ENCODE data around the gene PSIP1.
"Not testable (repeated sequence)": the region's sequence is repeated elsewhere in the genome, so short reads cannot be mapped to it uniquely, and the experiment has no call there.

The PSIP1 gene

GRCh38 chr9:15510789-15511575, at the start of gene PSIP1:
Gene PSIP1 (minus strand): TSS chr9:15510970. CDS start chr9:15510188, 782 bp downstream.
- H3K27me3 ChIP-seq (ENCODE audit: control insufficient read depth, insufficient read depth, low read length): no peaks in the 10 kb centered on the region
- peak within 1 kb of the TSS; percentile 95 for H3K4me3 ChIP-seq (ENCODE audit: low read length)
- no peaks in the 10 kb centered on the region for H3K4me1 ChIP-seq (ENCODE audit: control insufficient read depth, insufficient read depth, low read length)
- no peaks in the 10 kb centered on the region for H3K36me3 ChIP-seq (ENCODE audit: control insufficient read depth, insufficient read depth, low read length)
- H3K9me3 ChIP-seq (ENCODE audit: control insufficient read depth, low read length): no peaks in the 10 kb centered on the region
- H3K9ac ChIP-seq (ENCODE audit: low read length): peak within 1 kb of the TSS; percentile 89

- no peaks in the 10 kb centered on the region for H3K27me3 ChIP-seq (ENCODE audit: control insufficient read depth, insufficient read depth, low read length)
- peak overlapping the region; percentile 87 for H3K9ac ChIP-seq (ENCODE audit: low read length)
- H3K9me3 ChIP-seq (ENCODE audit: control insufficient read depth, low read length): no peaks in the 10 kb centered on the region
- no peaks in the 10 kb centered on the region for H3K36me3 ChIP-seq (ENCODE audit: control insufficient read depth, insufficient read depth, low read length)
- no peaks in the 10 kb centered on the region for H3K4me1 ChIP-seq (ENCODE audit: control insufficient read depth, insufficient read depth, low read length)
- peak overlapping the region; percentile 100 for H3K4me3 ChIP-seq (ENCODE audit: low read length)
Measured at GRCh38 chr9:15553528-15553898, 42.7 kb upstream of the PSIP1 start.

GRCh38 chr9:15552636-15553527, 42.1 kb upstream of the PSIP1 start, which contains the start of gene CCDC171:
Gene CCDC171 (plus strand): TSS chr9:15553043. CDS start chr9:15564089, 11,046 bp downstream.
- H3K27me3 ChIP-seq (ENCODE audit: control insufficient read depth, insufficient read depth, low read length): no peaks in the 10 kb centered on the region

GRCh38 chr9:15549611-15550010, 38.8 kb upstream of the PSIP1 start:
- Histone ChIP-seq H3K9ac (ENCODE audit: low read length) (no peak overlapping the region), H3K36me3 (ENCODE audit: control insufficient read depth, insufficient read depth, low read length) (no peaks in the 10 kb centered on the region), H3K4me1 (ENCODE audit: control insufficient read depth, insufficient read depth, low read length) (no peaks in the 10 kb centered on the region), H3K9me3 (ENCODE audit: control insufficient read depth, low read length) (no peaks in the 10 kb centered on the region), H3K4me3 (ENCODE audit: low read length) (no peak overlapping the region), H3K27me3 (ENCODE audit: control insufficient read depth, insufficient read depth, low read length) (no peaks in the 10 kb centered on the region)

More at GRCh38 chr9:15552636-15553527, 42.1 kb upstream of the PSIP1 start, which contains the start of gene CCDC171:
- no peaks in the 10 kb centered on the region for H3K36me3 ChIP-seq (ENCODE audit: control insufficient read depth, insufficient read depth, low read length)
- H3K4me1 ChIP-seq (ENCODE audit: control insufficient read depth, insufficient read depth, low read length): no peaks in the 10 kb centered on the region
- H3K9ac ChIP-seq (ENCODE audit: low read length): peak within 1 kb of the TSS; percentile 87
- peak within 1 kb of the TSS; percentile 100 for H3K4me3 ChIP-seq (ENCODE audit: low read length)
- H3K9me3 ChIP-seq (ENCODE audit: control insufficient read depth, low read length): no peaks in the 10 kb centered on the region

GRCh38 chr9:15543047-15543813, 32.5 kb upstream of the PSIP1 start:
- H3K4me3 ChIP-seq (ENCODE audit: low read length): no peak overlapping the region
- H3K27me3 ChIP-seq (ENCODE audit: control insufficient read depth, insufficient read depth, low read length): no peaks in the 10 kb centered on the region
- no peak overlapping the region for H3K9ac ChIP-seq (ENCODE audit: low read length)
- H3K36me3 ChIP-seq (ENCODE audit: control insufficient read depth, insufficient read depth, low read length): no peaks in the 10 kb centered on the region
- H3K4me1 ChIP-seq (ENCODE audit: control insufficient read depth, insufficient read depth, low read length): no peaks in the 10 kb centered on the region
- no peaks in the 10 kb centered on the region for H3K9me3 ChIP-seq (ENCODE audit: control insufficient read depth, low read length)

- Histone ChIP-seq H3K27me3 (ENCODE audit: control insufficient read depth, insufficient read depth, low read length) (no peaks in the 10 kb centered on the region), H3K36me3 (ENCODE audit: control insufficient read depth, insufficient read depth, low read length) (no peaks in the 10 kb centered on the region), H3K9me3 (ENCODE audit: control insufficient read depth, low read length) (no peaks in the 10 kb centered on the region), H3K4me3 (ENCODE audit: low read length) (no peak overlapping the region), H3K9ac (ENCODE audit: low read length) (no peak overlapping the region), H3K4me1 (ENCODE audit: control insufficient read depth, insufficient read depth, low read length) (no peaks in the 10 kb centered on the region)
Measured at GRCh38 chr9:15542624-15543023, 31.9 kb upstream of the PSIP1 start.

GRCh38 chr9:15541872-15542271, 31.1 kb upstream of the PSIP1 start:
- no peak overlapping the region for H3K4me3 ChIP-seq (ENCODE audit: low read length)
- H3K4me1 ChIP-seq (ENCODE audit: control insufficient read depth, insufficient read depth, low read length): no peaks in the 10 kb centered on the region
- no peaks in the 10 kb centered on the region for H3K9me3 ChIP-seq (ENCODE audit: control insufficient read depth, low read length)
- H3K27me3 ChIP-seq (ENCODE audit: control insufficient read depth, insufficient read depth, low read length): no peaks in the 10 kb centered on the region
- H3K9ac ChIP-seq (ENCODE audit: low read length): no peak overlapping the region
- no peaks in the 10 kb centered on the region for H3K36me3 ChIP-seq (ENCODE audit: control insufficient read depth, insufficient read depth, low read length)

GRCh38 chr9:15531380-15531779, 20.6 kb upstream of the PSIP1 start:
- Histone ChIP-seq H3K27me3 (ENCODE audit: control insufficient read depth, insufficient read depth, low read length) (no peaks in the 10 kb centered on the region), H3K4me1 (ENCODE audit: control insufficient read depth, insufficient read depth, low read length) (no peaks in the 10 kb centered on the region), H3K9ac (ENCODE audit: low read length) (no peak overlapping the region), H3K9me3 (ENCODE audit: control insufficient read depth, low read length) (no peaks in the 10 kb centered on the region), H3K36me3 (ENCODE audit: control insufficient read depth, insufficient read depth, low read length) (no peaks in the 10 kb centered on the region), H3K4me3 (ENCODE audit: low read length) (no peak overlapping the region)

GRCh38 chr9:15529566-15530324, 19.0 kb upstream of the PSIP1 start:
- no peaks in the 10 kb centered on the region for H3K27me3 ChIP-seq (ENCODE audit: control insufficient read depth, insufficient read depth, low read length)
- no peak overlapping the region for H3K9ac ChIP-seq (ENCODE audit: low read length)
- H3K36me3 ChIP-seq (ENCODE audit: control insufficient read depth, insufficient read depth, low read length): no peaks in the 10 kb centered on the region
- H3K9me3 ChIP-seq (ENCODE audit: control insufficient read depth, low read length): no peaks in the 10 kb centered on the region
- H3K4me3 ChIP-seq (ENCODE audit: low read length): no peak overlapping the region
- H3K4me1 ChIP-seq (ENCODE audit: control insufficient read depth, insufficient read depth, low read length): no peaks in the 10 kb centered on the region

GRCh38 chr9:15527035-15527434, 16.3 kb upstream of the PSIP1 start:
- not testable (repeated sequence) for H3K9me3 ChIP-seq (ENCODE audit: control insufficient read depth, low read length); H3K27me3 ChIP-seq (ENCODE audit: control insufficient read depth, insufficient read depth, low read length); H3K4me3 ChIP-seq (ENCODE audit: low read length); H3K9ac ChIP-seq (ENCODE audit: low read length); H3K36me3 ChIP-seq (ENCODE audit: control insufficient read depth, insufficient read depth, low read length); H3K4me1 ChIP-seq (ENCODE audit: control insufficient read depth, insufficient read depth, low read length)

- no peaks in the 10 kb centered on the region for H3K4me1 ChIP-seq (ENCODE audit: control insufficient read depth, insufficient read depth, low read length)
- no peak overlapping the region for H3K9ac ChIP-seq (ENCODE audit: low read length)
- H3K27me3 ChIP-seq (ENCODE audit: control insufficient read depth, insufficient read depth, low read length): no peaks in the 10 kb centered on the region
- H3K4me3 ChIP-seq (ENCODE audit: low read length): no peak overlapping the region
- H3K9me3 ChIP-seq (ENCODE audit: control insufficient read depth, low read length): no peaks in the 10 kb centered on the region
- H3K36me3 ChIP-seq (ENCODE audit: control insufficient read depth, insufficient read depth, low read length): no peaks in the 10 kb centered on the region
Measured at GRCh38 chr9:15525958-15526357, 15.2 kb upstream of the PSIP1 start.

Data from mucosa of stomach (tissue), 1 donor.